A204.1 (cell line): ENCODE measurements around the gene NR5A2.
"Not testable (repeated sequence)": the region's sequence is repeated elsewhere in the genome, so short reads cannot be mapped to it uniquely, and the experiment has no call there.

Experiments used
- FAIRE-seq: peaks from 2 replicates; lab custom pipeline; 2012; peaks lifted over from hg19 to GRCh38; lab: Jason Lieb, UNC

NR5A2 gene

DNA sequence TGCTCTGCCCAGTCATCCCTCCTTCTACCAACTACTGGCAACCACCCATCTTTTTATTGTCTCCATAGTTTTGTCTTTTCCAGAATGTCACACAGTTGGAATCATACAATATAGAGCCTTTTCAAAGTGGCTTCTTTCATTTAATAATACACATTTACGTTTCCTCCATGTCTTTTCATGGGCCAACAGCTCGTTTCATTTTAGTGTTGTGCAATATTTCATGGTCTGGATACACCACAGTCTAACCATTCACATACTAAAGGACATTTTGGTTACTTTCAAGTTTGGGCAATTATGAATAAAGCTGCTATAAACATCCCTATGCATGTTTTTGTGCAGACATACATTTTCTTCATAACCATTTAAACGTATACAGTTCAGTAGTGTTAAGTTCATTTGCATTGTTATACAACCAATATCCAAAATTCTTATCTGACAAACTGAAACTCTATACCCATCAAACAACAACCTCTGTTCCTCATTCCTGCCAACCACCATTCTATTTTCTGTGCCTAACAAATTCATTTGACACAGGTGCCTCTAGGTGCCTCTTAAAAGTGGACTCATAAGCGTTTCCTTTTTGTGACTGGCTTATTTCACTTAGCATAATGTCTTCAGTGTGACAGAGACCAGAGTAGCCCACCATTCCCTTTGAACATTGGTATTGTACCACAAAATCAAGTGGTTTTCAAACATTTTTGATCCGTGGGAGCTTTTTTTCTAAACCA is 138.1 kb downstream of the NR5A2 start:
- FAIRE-seq = no peak

- no peak for FAIRE-seq
These were observed 138.9 kb downstream of the NR5A2 start for GRCh38 chr1:200166411-200166810.

GRCh38 chr1:200168926-200169325 is 141.4 kb downstream of the NR5A2 start:
- FAIRE-seq = no peak

DNA sequence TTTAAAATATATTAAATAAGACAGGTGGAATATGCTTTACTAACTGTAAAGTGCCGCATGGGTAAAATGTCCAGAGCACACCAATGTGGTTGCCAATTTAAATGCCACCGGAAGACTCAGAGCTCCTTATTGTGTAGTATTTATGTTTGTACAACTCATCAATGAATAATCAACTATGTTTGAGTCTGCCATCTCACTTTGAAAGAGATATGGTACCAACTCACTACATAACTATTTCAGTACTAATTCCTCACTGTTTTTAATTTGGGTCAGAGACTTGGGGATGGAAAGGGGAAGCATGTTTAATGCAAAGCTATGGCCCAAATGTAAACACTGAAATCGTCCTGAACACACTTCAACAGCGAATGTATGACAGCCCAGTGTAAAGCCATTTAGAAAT is 144.8 kb downstream of the NR5A2 start:
- FAIRE-seq = no peak

DNA sequence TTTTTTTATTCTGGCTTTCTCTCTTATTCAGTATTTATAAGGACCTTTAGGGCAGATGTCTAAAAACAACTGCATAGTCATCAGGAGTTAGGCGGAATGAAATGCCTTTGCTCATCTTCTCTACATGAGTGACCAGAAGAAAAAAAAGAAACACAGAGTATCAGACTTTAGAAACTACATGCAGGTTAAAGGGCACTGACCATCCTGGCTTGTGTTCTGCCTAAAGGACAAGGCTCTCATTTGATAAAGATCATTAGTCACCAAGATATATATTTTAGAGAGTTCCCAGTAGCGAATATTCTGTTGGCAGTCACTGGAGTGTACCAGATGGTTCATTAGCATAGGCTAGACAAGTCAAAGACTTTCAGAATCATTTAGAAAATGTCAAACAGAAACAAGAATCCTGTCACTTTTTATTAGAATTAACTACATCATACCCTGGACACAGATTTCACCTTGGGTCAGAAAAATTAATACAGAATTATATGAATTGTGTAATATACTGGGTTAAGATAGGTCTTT is 145.6 kb downstream of the NR5A2 start:
- FAIRE-seq = no peak

- no peak for FAIRE-seq
These were observed 147.2 kb downstream of the NR5A2 start for GRCh38 chr1:200174525-200175295.

DNA sequence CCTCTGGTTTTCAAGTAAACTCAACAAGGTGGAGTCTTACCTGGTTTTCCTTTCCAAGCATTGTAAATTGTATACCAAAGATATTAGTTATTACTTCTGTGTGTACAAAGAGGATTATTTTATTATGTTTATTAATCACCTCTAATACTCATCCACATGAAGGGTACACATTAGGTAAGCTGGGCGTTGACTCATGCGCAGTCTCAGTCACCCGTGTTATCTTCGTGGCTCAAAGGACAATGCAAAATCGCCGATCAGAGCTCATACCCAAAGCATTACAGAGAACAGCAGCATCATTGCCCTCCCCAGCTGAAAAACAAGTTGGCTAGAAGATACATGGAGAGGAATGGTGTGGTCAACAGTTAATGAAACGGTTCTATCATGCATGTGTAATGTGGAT is 148.7 kb downstream of the NR5A2 start:
- FAIRE-seq = no peak

GRCh38 chr1:200176798-200177197 is 149.3 kb downstream of the NR5A2 start:
- no peak for FAIRE-seq

GRCh38 chr1:200178340-200178739 is 150.8 kb downstream of the NR5A2 start:
- no peak for FAIRE-seq

GRCh38 chr1:200179126-200179780 is 151.7 kb downstream of the NR5A2 start:
- FAIRE-seq = no peak

GRCh38 chr1:200179781-200180160 is 152.3 kb downstream of the NR5A2 start:
- no peak for FAIRE-seq

DNA sequence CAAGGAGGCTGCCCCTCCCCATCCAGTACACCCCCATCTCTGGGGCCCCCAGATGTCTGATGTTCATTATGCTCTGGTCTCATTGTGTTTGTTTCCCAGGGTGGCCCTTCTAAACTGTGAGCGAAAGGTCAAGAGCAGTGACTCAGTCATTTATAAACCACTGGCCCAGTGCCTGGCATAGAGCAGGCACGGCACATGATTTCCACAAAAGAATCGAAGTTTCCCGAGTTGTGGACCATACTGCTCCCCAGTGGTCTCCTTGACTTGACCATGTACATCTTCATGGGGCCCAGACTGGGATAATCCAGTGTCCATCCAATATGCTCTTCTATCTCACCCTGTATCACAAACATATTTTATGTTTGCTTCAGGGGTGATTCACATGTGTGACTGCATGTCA is 153.3 kb downstream of the NR5A2 start:
- FAIRE-seq = no peak

GRCh38 chr1:200181861-200182260 is 154.4 kb downstream of the NR5A2 start:
- no peak for FAIRE-seq

GRCh38 chr1:200182701-200183100 is 155.2 kb downstream of the NR5A2 start:
- no peak for FAIRE-seq

GRCh38 chr1:200183637-200184036 is 156.1 kb downstream of the NR5A2 start:
- no peak for FAIRE-seq

DNA sequence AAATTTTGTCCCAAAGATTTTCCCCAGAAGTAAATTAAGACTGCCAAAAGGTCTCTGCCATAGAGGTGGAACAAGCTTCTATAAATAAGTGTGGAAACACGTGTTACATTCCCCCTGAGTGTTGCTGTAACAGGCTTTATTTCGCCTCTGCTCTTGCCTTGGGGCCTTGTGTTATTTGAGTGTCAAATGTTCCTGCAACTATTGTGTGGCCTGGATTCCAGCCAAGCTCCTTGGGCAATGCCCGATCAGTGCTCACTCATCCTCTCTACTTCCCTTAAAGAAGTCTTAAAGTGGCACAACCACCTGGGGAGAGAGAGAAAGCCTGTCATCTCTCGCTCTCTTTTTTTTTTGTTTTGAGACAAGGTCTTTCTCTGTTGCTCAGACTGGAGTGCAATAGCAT is 156.7 kb downstream of the NR5A2 start:
- no peak for FAIRE-seq

- FAIRE-seq = not testable (repeated sequence)
These were observed 157.7 kb downstream of the NR5A2 start for GRCh38 chr1:200185191-200185590.

GRCh38 chr1:200187332-200187731 is 159.8 kb downstream of the NR5A2 start:
- FAIRE-seq = not testable (repeated sequence)

DNA sequence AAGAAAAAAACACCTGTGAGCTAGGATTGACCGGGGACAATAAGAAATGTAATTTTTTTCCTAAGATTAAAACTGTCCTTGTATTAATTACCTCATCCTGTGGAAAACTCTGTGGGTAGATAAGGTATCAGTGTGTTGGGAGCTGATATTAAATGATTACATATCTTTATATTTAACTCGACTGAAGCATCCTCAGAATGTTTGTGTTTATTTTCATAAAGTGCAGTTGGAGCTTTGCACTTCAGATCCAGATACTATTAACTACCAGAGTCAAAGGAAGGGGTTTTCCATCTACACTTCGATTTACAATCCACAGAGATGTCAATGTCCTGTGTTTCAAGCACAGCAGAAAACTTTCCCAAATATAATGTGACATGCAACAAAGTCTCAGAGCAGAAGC is 164.5 kb downstream of the NR5A2 start:
- no peak for FAIRE-seq

DNA sequence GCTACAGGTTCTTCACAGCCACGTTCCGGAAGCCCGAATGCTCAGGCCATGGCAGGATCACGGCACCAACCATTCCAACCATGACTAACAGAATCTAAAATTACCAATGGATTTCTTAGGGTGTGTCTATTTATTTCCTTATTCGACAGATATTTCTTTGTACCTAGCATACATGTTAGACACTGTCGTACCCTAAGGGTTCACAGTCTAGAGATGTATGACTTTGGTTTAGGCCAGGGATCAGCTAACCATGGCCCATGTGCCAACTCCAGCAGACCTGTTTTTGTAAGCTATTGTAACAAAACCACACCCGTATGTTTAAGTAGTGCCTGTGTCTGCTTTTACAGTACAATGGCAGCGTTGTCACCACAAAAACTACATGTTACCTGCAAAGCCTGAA is 167.0 kb downstream of the NR5A2 start:
- FAIRE-seq = no peak

DNA sequence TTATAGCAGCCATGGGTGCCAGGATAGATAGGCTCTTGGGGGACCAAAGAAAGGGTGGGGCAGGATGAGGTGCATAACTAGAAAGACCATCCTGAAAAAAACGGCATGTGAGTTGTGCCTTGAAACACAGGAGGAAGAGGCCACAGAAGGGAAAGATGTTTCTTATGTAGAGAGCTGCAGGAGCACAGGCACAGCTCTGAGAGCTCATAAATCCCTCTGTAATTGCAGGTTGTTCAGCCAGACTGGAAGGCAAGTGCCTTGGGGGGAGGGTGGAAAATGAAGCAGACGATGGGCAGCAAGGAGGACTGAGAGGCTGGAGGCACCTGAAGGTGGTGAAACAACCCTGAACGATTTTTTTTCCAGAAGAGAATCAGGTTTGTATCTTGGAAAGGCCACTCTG is 170.7 kb downstream of the NR5A2 start:
- FAIRE-seq = no peak

GRCh38 chr1:200205216-200205995 is 177.9 kb downstream of the NR5A2 start:
- FAIRE-seq = no peak
